Panc1 (cell line): ENCODE measurements around the gene KCNIP3. TPM values are rescaled to one million over a fixed set of nuclear protein-coding genes. Genes with fewer than 3 reads are reported as not detected.

Experiments used
- ATAC-seq: fragments of 200-7000 bp; cut with Tn5 transposase; 2 replicates; pipeline ENCODE4 v1.9.1; 2020; ENCODE audit warnings: mild to moderate bottlenecking, moderate library complexity
- BruUV-seq: library from RNA; stranded (reverse); fragments of 400-500 nt; replicated peaks from 2 replicates; lab custom pipeline; 2021; lab: Mats Ljungman, UMichigan
- CTCF ChIA-PET: fragments of 300-600 bp; sonication (Branson Sonifier 250); formaldehyde crosslinking; loops from one replicate; lab custom pipeline; 2022; ENCODE audit warnings: antibody characterized with exemption; lab: Charles Lee
- POLR2A ChIA-PET: fragments of 300-600 bp; sonication (Branson Sonifier 250); formaldehyde crosslinking; loops from one replicate; lab custom pipeline; 2022; ENCODE audit warnings: antibody characterized with exemption; lab: Charles Lee
- DNase-seq: peaks from one replicate; pipeline ENCODE4 v3.0.0-alpha.2; 2010; ENCODE audit warnings: low read depth, low spot score
- H3K27ac ChIP-seq: 2 replicates; pipeline ENCODE4 v1.5.1; 2011; ENCODE audit warnings: mild to moderate bottlenecking, low read length, inconsistent platforms
- H3K27me3 ChIP-seq: fragments of 200-500 bp; sonication (Bioruptor generic); 2 replicates; pipeline ENCODE4 v1.6.0; 2014; ENCODE audit warnings: low read length, inconsistent platforms; ENCODE audit not compliant: control insufficient read depth, insufficient read depth
- H3K36me3 ChIP-seq: fragments of 200-500 bp; sonication (Bioruptor generic); 2 replicates; pipeline ENCODE4 v1.5.1; 2014; ENCODE audit warnings: inconsistent platforms, mild to moderate bottlenecking, low read length, moderate library complexity; ENCODE audit not compliant: control insufficient read depth, insufficient read depth
- H3K4me1 ChIP-seq: 2 replicates; pipeline ENCODE4 v1.5.1; 2011; ENCODE audit warnings: inconsistent platforms, mild to moderate bottlenecking, low read length, moderate library complexity; ENCODE audit not compliant: control insufficient read depth, insufficient read depth
- H3K4me3 ChIP-seq, 2 experiments: 2 replicates each; pipeline ENCODE4 v1.5.1; 2011 to 2012; ENCODE audit warnings: low read depth in 2 of 2, low read length in 2 of 2, mild to moderate bottlenecking in 2 of 2, inconsistent platforms in 1 of 2, moderate library complexity in 1 of 2
- H3K9me3 ChIP-seq: fragments of 200-500 bp; sonication (Bioruptor generic); 2 replicates; pipeline ENCODE4 v1.5.1; 2014; ENCODE audit warnings: low read depth, mild to moderate bottlenecking, inconsistent platforms, low read length, moderate library complexity; ENCODE audit not compliant: control insufficient read depth, insufficient read depth
- POLR2AphosphoS5 ChIP-seq: IDR thresholded peaks from 2 replicates; pipeline ENCODE4 v1.6.1; 2012; ENCODE audit warnings: mild to moderate bottlenecking, low read depth, low read length, moderate library complexity
- REST ChIP-seq, 2 experiments: IDR thresholded peaks; 2 replicates each; pipeline ENCODE4 v1.6.1; 2011 to 2012; ENCODE audit warnings: low read depth in 2 of 2, control low read depth in 1 of 2, low read length in 1 of 2, mild to moderate bottlenecking in 1 of 2, moderate library complexity in 1 of 2; ENCODE audit not compliant: insufficient read depth in 1 of 2
- SIN3A ChIP-seq: IDR thresholded peaks from 2 replicates; pipeline ENCODE4 v1.6.1; 2012; ENCODE audit warnings: low read depth, mild to moderate bottlenecking, low read length, moderate library complexity, borderline replicate concordance; ENCODE audit not compliant: insufficient read depth
- TCF7L2 ChIP-seq: IDR thresholded peaks from 2 replicates; pipeline ENCODE4 v1.6.1; 2011; ENCODE audit warnings: mild to moderate bottlenecking, low read depth, low read length, inconsistent platforms
- in situ Hi-C: cut with HindIII; loops from 2 replicates; pipeline ENCODE4 v1.10.0; 2016; ENCODE audit warnings: low sequenced_read_pairs, low pct_unique_long_range_greater_than_20kb
- intact Hi-C: fragments of 100-400 bp; cut with micrococcal nuclease; formaldehyde crosslinking; loops from one replicate; pipeline ENCODE4 v1.10.0; 2022; ENCODE audit not compliant: unreplicated experiment
- total RNA-seq: library from RNA; stranded (reverse); gene quantifications from one replicate; pipeline ENCODE4 v1.2.1, GENCODE V29; 2021; ENCODE audit not compliant: unreplicated experiment
- TF ChIP-seq, protein P1 (sequence below): fragments of 450-650 bp; IDR thresholded peaks from 2 replicates; pipeline ENCODE4 v1.5.1; 2017; ENCODE audit warnings: mild to moderate bottlenecking

KCNIP3 gene
- total RNA-seq, 1 experiment from 2014 or later: 17.5 TPM

GRCh38 chr2:95275601-95276243 is 21.4 kb upstream of the KCNIP3 start:
- H3K36me3 ChIP-seq: no peaks in the 10 kb centered on the region
- CTCF ChIA-PET: no interaction called here
- no peaks in the 10 kb centered on the region for H3K27me3 ChIP-seq
- intact Hi-C loops (no loop called here), in situ Hi-C loops (no loop called here)
- no peak overlapping the region for H3K4me3 ChIP-seq
- H3K4me1 ChIP-seq: no peaks in the 10 kb centered on the region
- no peaks in the 10 kb centered on the region for H3K9me3 ChIP-seq
- BruUV-seq: no TSS peak
- POLR2A ChIA-PET: no interaction called here
- TF ChIP-seq POLR2AphosphoS5: no peak
- TF ChIP-seq, protein P1, sequence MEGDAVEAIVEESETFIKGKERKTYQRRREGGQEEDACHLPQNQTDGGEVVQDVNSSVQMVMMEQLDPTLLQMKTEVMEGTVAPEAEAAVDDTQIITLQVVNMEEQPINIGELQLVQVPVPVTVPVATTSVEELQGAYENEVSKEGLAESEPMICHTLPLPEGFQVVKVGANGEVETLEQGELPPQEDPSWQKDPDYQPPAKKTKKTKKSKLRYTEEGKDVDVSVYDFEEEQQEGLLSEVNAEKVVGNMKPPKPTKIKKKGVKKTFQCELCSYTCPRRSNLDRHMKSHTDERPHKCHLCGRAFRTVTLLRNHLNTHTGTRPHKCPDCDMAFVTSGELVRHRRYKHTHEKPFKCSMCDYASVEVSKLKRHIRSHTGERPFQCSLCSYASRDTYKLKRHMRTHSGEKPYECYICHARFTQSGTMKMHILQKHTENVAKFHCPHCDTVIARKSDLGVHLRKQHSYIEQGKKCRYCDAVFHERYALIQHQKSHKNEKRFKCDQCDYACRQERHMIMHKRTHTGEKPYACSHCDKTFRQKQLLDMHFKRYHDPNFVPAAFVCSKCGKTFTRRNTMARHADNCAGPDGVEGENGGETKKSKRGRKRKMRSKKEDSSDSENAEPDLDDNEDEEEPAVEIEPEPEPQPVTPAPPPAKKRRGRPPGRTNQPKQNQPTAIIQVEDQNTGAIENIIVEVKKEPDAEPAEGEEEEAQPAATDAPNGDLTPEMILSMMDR: no peak
- no peak for TF ChIP-seq TCF7L2
- TF ChIP-seq SIN3A: no peak
- no peak for TF ChIP-seq REST (IDR thresholded peaks at IDR 0.05; ENCODE audit: insufficient read depth in 1 of 2, low read depth in 2 of 2, low read length in 1 of 2)
- no peak overlapping the region for H3K27ac ChIP-seq
- ATAC-seq (no peak), DNase-seq (no peak)

DNA sequence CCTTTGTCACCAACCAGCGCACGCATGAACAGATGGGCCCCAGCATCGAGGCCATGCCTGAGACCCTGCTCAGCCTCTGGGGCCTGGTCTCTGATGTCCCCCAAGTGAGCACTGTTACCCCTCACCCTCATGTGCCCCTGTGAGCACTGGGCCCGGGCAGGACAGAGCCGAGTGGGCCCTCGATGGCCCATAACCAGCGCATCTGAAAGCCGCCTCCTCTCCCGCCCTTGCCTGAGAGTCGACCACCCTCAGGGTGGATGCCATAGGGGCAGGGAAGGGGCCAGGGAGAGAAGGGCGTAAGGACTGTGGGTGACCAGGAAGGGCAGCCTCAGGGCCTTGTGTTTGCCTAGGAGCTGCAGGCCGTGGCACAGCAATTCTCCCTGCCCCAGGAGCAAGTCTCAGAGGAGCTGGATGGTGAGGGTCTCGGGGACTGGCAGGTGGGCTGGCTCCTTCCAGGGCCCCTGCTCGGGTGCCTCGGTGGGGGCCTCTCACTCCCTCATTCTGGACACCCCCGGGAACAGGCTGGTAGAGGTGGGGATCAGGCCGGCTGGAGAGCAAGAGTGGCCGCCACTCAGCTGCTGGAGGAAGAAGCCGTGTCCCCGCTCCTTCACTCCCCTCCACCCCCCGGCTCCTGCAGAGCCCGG is 20.8 kb upstream of the KCNIP3 start:
- Histone ChIP-seq H3K4me3 (no peak overlapping the region), H3K4me1 (no peaks in the 10 kb centered on the region), H3K27me3 (no peaks in the 10 kb centered on the region), H3K36me3 (no peaks in the 10 kb centered on the region), H3K9me3 (no peaks in the 10 kb centered on the region), H3K27ac (no peak overlapping the region)
- POLR2A ChIA-PET: no interaction called here
- BruUV-seq: no TSS peak
- TF ChIP-seq SIN3A: no peak
- TF ChIP-seq TCF7L2: no peak
- no peak for TF ChIP-seq REST (IDR thresholded peaks at IDR 0.05; ENCODE audit: insufficient read depth in 1 of 2, low read depth in 2 of 2, low read length in 1 of 2)
- TF ChIP-seq, protein P1: no peak
- ATAC-seq (no peak), DNase-seq (no peak)
- in situ Hi-C loops: no loop called here
- CTCF ChIA-PET: no interaction called here
- intact Hi-C loops: no loop called here
